ENCODE data around the gene CNOT1. TPM values are rescaled to one million over a fixed set of nuclear protein-coding genes. Genes with fewer than 3 reads are reported as not detected.

CNOT1 gene
- total and polyA plus RNA-seq, 10 of the 15 experiments (the other 5 are each of a cell fraction or from before 2014, with no cell fraction given): 101 to 246 (median 175) TPM

GRCh38 chr16:58494981-58495520 is 134.6 kb downstream of the CNOT1 start (continued):
- no peak for TF ChIP-seq CEBPZ (IDR thresholded peaks at IDR 0.05; ENCODE audit: low read depth, low read length)
- TF ChIP-seq NFYB (IDR thresholded peaks at IDR 0.05; ENCODE audit: insufficient read depth, low read depth, low read length): 0 out of 2 replicates have a peak, but pooled peaks have one; percentile 17
- peak; percentile 40; the same call in 1 of the 2 replicates for TF ChIP-seq CREM (IDR thresholded peaks at IDR 0.05; ENCODE audit: low read depth)

GRCh38 chr16:58493756-58494431 is 135.7 kb downstream of the CNOT1 start:
- Histone ChIP-seq H3K27me3 (replicated peaks in 1 of 2; ENCODE audit: control insufficient read depth in 2 of 2, insufficient read depth in 2 of 2, low read length in 1 of 2) (no peaks in the 10 kb centered on the region; a peak in 1 of 4 replicates), H4K20me1 (ENCODE audit: control insufficient read depth, insufficient read depth) (no peaks in the 10 kb centered on the region), H3K9ac (ENCODE audit: control insufficient read depth, insufficient read depth, low read length) (no peak overlapping the region), H3K36me3 (ENCODE audit: control insufficient read depth in 2 of 2, insufficient read depth in 2 of 2, low read length in 1 of 2) (no peaks in the 10 kb centered on the region), H3K4me2 (ENCODE audit: control insufficient read depth, insufficient read depth) (no peak overlapping the region), H3K4me1 (ENCODE audit: control insufficient read depth, insufficient read depth, low read length) (peaks cover 21% of the 10 kb centered on the region), H2AFZ (ENCODE audit: control insufficient read depth, low read depth, low read length) (no peak overlapping the region), H3K27ac (ENCODE audit: control insufficient read depth, insufficient read depth) (no peak overlapping the region), H3K4me3 (no peak overlapping the region), H3K79me2 (ENCODE audit: control insufficient read depth, insufficient read depth, low read length) (no peaks in the 10 kb centered on the region), H3K9me3 (replicated peaks; ENCODE audit: control insufficient read depth, insufficient read depth, low read length) (no peaks in the 10 kb centered on the region)
- FAIRE-seq (no peak), ATAC-seq (no peak), DNase-seq (ENCODE audit: low read depth, low spot score) (no peak)
- ChIA-PET RAD21 (ENCODE audit: unreplicated experiment) (interaction anchor here (1.0 to 2.1 kb wide), 2 partner anchors 158 to 262 kb away, joined by 3 to 6 read pairs; no protein-coding TSS in a partner anchor), CTCF (interaction anchor here (0.9 to 2.2 kb wide), 4 partner anchors 25 to 157 kb away, joined by 4 to 13 read pairs (median 6); no protein-coding TSS in a partner anchor), POLR2A (interaction anchor here (0.8 kb wide), 1 partner anchor 734 kb away, joined by 3 read pairs; no protein-coding TSS in a partner anchor), SMC1A (ENCODE audit: uncharacterized antibody, unreplicated experiment) (interaction anchor here (1.5 to 2.1 kb wide), 2 partner anchors 25 to 156 kb away, joined by 3 to 6 read pairs; no protein-coding TSS in a partner anchor)
- no TSS peak for BruUV-seq (replicated peaks)
- intact Hi-C loops (cut with micrococcal nuclease; ENCODE audit: unreplicated experiment): no loop called here
- TF ChIP-seq ESRRA (IDR thresholded peaks at IDR 0.05; ENCODE audit: low read length): no peak
- TF ChIP-seq FOXM1 (IDR thresholded peaks at IDR 0.05; ENCODE audit: low read depth, low read length): no peak
- in situ Hi-C loops (cut with MboI): loop anchor here (5.0 kb wide), 1 partner anchor 162 kb away; no protein-coding TSS in a partner anchor
- 34% methylated on average over 17 of the region's 20 CpGs for WGBS (ENCODE audit: insufficient coverage, insufficient replicate concordance, low lambda C conversion rate, missing lambda C conversion rate)
